C4-2B (cell line): ENCODE results near the gene NUP205.

Source experiments
- H3K27ac ChIP-seq: fragments of 450-650 bp; 2 replicates; pipeline ENCODE4 v1.5.1; 2017
- CTCF ChIP-seq: fragments of 450-650 bp; conservative IDR thresholded peaks from 2 replicates; pipeline ENCODE4 v1.5.1; 2017; ENCODE audit warnings: mild to moderate bottlenecking
- ZFX ChIP-seq: fragments of 450-650 bp; IDR thresholded peaks from 2 replicates; pipeline ENCODE4 v1.6.1; 2017

The NUP205 gene

GRCh38 chr7:135557455-135558336, at the start of gene NUP205:
Gene NUP205 (plus strand): TSS chr7:135557917. CDS start chr7:135557945, 28 bp downstream.
- TF ChIP-seq ZFX (peak; percentile 66; the same call in 1 of the 2 replicates), CTCF (no peak)
- H3K27ac ChIP-seq, result peak within 1 kb of the TSS; percentile 93

- peak overlapping the region; percentile 81 for H3K27ac ChIP-seq
- TF ChIP-seq CTCF (no peak), ZFX (no peak)
These were observed 48.7 kb upstream of the NUP205 start for GRCh38 chr7:135508883-135509588.

- peak overlapping the region; percentile 81 for H3K27ac ChIP-seq
- no peak for TF ChIP-seq CTCF
- TF ChIP-seq ZFX, result no peak
These were observed 48.2 kb upstream of the NUP205 start for GRCh38 chr7:135509589-135509838.

- TF ChIP-seq ZFX (peak; percentile 99), CTCF (no peak)
- H3K27ac ChIP-seq, result peak within 1 kb of the TSS; percentile 81
These were observed 47.7 kb upstream of the NUP205 start, which contains the start of gene CNOT4 for GRCh38 chr7:135509839-135510591. Gene CNOT4 (minus strand): TSS chr7:135510102. CDS start chr7:135438331, 71,771 bp downstream.

- H3K27ac ChIP-seq, result peak overlapping the region; percentile 81
- peak; percentile 22; the same call in 1 of the 2 replicates for TF ChIP-seq CTCF
- TF ChIP-seq ZFX, result no peak
These were observed 47.0 kb upstream of the NUP205 start for GRCh38 chr7:135510592-135511183.

GRCh38 chr7:135512135-135512887, 45.4 kb upstream of the NUP205 start:
- TF ChIP-seq CTCF (peak; percentile 83), ZFX (no peak)
- no peak overlapping the region for H3K27ac ChIP-seq
